ENCODE results near the gene RPA1.

The RPA1 gene

DNA sequence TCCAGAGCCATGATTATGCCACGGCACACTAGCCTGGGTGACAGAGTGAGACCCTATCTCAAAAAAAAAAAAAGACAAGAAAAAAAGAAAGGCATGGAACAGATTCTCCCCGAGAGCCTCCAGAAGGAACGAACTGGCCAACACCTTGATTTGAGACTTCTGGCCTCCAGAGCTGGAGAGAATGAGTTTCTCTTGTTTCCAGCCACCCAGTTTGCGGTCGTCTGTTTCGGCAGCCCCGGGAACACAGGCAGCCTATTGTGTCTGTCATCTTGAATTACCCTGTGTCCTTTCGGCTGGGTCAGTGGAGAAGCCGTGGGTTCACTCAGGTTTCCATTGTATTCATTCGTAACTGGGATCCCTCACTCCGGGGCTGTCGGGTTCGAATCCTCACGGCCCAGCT, 83.9 kb downstream of the RPA1 start:
- no peak for DNase-seq (ENCODE audit: low read depth)
- TF ChIP-seq, protein P1, sequence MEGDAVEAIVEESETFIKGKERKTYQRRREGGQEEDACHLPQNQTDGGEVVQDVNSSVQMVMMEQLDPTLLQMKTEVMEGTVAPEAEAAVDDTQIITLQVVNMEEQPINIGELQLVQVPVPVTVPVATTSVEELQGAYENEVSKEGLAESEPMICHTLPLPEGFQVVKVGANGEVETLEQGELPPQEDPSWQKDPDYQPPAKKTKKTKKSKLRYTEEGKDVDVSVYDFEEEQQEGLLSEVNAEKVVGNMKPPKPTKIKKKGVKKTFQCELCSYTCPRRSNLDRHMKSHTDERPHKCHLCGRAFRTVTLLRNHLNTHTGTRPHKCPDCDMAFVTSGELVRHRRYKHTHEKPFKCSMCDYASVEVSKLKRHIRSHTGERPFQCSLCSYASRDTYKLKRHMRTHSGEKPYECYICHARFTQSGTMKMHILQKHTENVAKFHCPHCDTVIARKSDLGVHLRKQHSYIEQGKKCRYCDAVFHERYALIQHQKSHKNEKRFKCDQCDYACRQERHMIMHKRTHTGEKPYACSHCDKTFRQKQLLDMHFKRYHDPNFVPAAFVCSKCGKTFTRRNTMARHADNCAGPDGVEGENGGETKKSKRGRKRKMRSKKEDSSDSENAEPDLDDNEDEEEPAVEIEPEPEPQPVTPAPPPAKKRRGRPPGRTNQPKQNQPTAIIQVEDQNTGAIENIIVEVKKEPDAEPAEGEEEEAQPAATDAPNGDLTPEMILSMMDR (IDR thresholded peaks at IDR 0.05; ENCODE audit: insufficient read depth, low read depth, low read length, missing control alignments) = no peak
- no peak overlapping the region for H3K4me3 ChIP-seq (ENCODE audit: low read length)

DNA sequence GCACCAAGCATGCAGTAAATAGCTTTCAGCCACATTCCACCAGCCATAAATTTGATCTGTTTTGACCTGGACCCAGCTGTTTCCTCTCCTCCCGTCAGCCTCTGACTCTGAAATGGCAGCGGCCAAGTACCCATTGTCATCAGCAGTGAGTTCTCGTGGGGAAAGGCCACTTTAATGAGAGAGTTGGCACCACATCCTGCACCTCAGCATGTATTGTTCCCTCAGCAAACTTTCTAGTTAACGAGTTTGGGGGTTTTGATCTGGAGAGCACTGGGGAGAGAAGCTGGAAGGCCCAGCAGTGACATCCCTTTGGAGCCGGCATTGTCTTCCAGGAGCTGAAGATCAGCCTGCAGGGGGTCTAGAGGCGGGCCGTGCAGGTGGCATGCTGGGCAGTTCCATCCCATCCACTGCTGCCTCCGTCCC, 84.9 kb downstream of the RPA1 start:
- TF ChIP-seq, protein P1 (IDR thresholded peaks at IDR 0.05; ENCODE audit: insufficient read depth, low read depth, low read length, missing control alignments) = no peak
- H3K4me3 ChIP-seq (ENCODE audit: low read length) = no peak overlapping the region
- no peak for DNase-seq (ENCODE audit: low read depth)

GRCh38 chr17:1915889-1916288, 86.1 kb downstream of the RPA1 start:
- no peak for DNase-seq (ENCODE audit: low read depth)
- H3K4me3 ChIP-seq (ENCODE audit: low read length) = no peak overlapping the region
- TF ChIP-seq, protein P1 (IDR thresholded peaks at IDR 0.05; ENCODE audit: insufficient read depth, low read depth, low read length, missing control alignments) = no peak

- no peak overlapping the region for H3K4me3 ChIP-seq (ENCODE audit: low read length)
- TF ChIP-seq, protein P1 (IDR thresholded peaks at IDR 0.05; ENCODE audit: insufficient read depth, low read depth, low read length, missing control alignments) = no peak
- DNase-seq (ENCODE audit: low read depth) = no peak
Observed at GRCh38 chr17:1916316-1916715, 86.5 kb downstream of the RPA1 start.

- H3K4me3 ChIP-seq (ENCODE audit: low read length) = no peak overlapping the region
- TF ChIP-seq, protein P1 (IDR thresholded peaks at IDR 0.05; ENCODE audit: insufficient read depth, low read depth, low read length, missing control alignments) = no peak
- DNase-seq (ENCODE audit: low read depth) = no peak
Observed at GRCh38 chr17:1916963-1917715, 87.3 kb downstream of the RPA1 start.

- DNase-seq (ENCODE audit: low read depth) = no peak
- TF ChIP-seq, protein P1 (IDR thresholded peaks at IDR 0.05; ENCODE audit: insufficient read depth, low read depth, low read length, missing control alignments) = no peak
- no peak overlapping the region for H3K4me3 ChIP-seq (ENCODE audit: low read length)
Observed at GRCh38 chr17:1918346-1919162, 88.7 kb downstream of the RPA1 start.

Data from epithelial cell of esophagus (primary cell).